Tibial nerve (tissue), 4 donors: ENCODE measurements around the gene ZFP64.

Experiments used
- CTCF ChIP-seq, 5 experiments: fragments of 200-600 bp in 3 of 5; fragments of 450-650 bp in 2 of 5; sonication (generic) in 3 of 5; IDR thresholded peaks; one replicate each; pipeline ENCODE4 v1.5.1; 2016 to 2019; ENCODE audit warnings: antibody characterized with exemption in 5 of 5, mild to moderate bottlenecking in 3 of 5, moderate library complexity in 2 of 5
- EP300 ChIP-seq, 2 donors: sonication (generic); formaldehyde crosslinking; IDR thresholded peaks; one replicate each; pipeline ENCODE4 v1.6.1; 2017; ENCODE audit warnings: antibody characterized with exemption in 2 of 2, mild to moderate bottlenecking in 1 of 2

- TF ChIP-seq CTCF (IDR thresholded peaks at IDR 0.05), result peak; percentile 40 to 78 (median 74)
- TF ChIP-seq EP300 (IDR thresholded peaks at IDR 0.05), result no peak
Measured at GRCh38 chr20:52150440-52151258, 40.9 kb downstream of the ZFP64 start.
